Measurements from ENCODE around the gene ZNF217.

ZNF217 gene

DNA sequence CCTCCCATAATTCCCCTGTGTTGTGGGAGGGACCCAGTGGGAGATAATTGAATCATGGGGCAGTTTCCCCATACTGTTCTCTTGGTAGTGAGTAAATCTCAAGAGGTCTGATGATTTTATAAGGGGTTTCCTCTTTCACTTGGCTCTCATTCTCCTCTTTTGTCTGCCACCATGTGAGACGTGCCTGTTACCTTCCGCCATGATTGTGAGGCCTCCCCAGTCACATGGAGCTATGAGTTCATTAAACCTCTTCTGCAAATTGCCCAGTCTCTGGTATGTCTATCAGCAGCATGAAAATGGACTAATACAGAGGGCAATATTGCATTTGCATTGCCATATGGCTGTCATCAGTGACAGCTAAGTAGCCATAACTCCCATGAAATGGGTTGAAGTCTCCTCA is 63.2 kb downstream of the ZNF217 start:
- Histone ChIP-seq H3K36me3 (ENCODE audit: insufficient read depth, low read length) (no peaks in the 10 kb centered on the region), H3K4me2 (ENCODE audit: low read depth, low read length, poor library complexity, severe bottlenecking) (no peak overlapping the region), H3K9me3 (ENCODE audit: insufficient read depth, low read depth, low read length) (no peaks in the 10 kb centered on the region), H4K20me1 (ENCODE audit: insufficient read depth, low read length, poor library complexity, severe bottlenecking) (no peaks in the 10 kb centered on the region), H3K4me1 (ENCODE audit: insufficient read depth, low read length, poor library complexity, severe bottlenecking) (no peaks in the 10 kb centered on the region), H3K9ac (ENCODE audit: low read depth, low read length, poor library complexity, severe bottlenecking) (no peak overlapping the region), H3K9me2 (replicated peaks; ENCODE audit: low read depth, low read length) (no peaks in the 10 kb centered on the region), H3K27me3 (ENCODE audit: insufficient read depth, low read length, poor library complexity, severe bottlenecking) (no peaks in the 10 kb centered on the region), H2AFZ (ENCODE audit: low read length) (no peak overlapping the region), H3K79me2 (ENCODE audit: insufficient read depth, low read length) (no peaks in the 10 kb centered on the region), H3K4me3 (ENCODE audit: low read length, poor library complexity, severe bottlenecking) (no peak overlapping the region), H3F3A (ENCODE audit: low read depth) (no peaks in the 10 kb centered on the region)
- TF ChIP-seq, protein P1, sequence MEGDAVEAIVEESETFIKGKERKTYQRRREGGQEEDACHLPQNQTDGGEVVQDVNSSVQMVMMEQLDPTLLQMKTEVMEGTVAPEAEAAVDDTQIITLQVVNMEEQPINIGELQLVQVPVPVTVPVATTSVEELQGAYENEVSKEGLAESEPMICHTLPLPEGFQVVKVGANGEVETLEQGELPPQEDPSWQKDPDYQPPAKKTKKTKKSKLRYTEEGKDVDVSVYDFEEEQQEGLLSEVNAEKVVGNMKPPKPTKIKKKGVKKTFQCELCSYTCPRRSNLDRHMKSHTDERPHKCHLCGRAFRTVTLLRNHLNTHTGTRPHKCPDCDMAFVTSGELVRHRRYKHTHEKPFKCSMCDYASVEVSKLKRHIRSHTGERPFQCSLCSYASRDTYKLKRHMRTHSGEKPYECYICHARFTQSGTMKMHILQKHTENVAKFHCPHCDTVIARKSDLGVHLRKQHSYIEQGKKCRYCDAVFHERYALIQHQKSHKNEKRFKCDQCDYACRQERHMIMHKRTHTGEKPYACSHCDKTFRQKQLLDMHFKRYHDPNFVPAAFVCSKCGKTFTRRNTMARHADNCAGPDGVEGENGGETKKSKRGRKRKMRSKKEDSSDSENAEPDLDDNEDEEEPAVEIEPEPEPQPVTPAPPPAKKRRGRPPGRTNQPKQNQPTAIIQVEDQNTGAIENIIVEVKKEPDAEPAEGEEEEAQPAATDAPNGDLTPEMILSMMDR (conservative IDR thresholded peaks at IDR 0.05; ENCODE audit: low read length): no peak
- TF ChIP-seq EZH2phosphoT487 (IDR thresholded peaks at IDR 0.05; ENCODE audit: borderline replicate concordance): no peak

DNA sequence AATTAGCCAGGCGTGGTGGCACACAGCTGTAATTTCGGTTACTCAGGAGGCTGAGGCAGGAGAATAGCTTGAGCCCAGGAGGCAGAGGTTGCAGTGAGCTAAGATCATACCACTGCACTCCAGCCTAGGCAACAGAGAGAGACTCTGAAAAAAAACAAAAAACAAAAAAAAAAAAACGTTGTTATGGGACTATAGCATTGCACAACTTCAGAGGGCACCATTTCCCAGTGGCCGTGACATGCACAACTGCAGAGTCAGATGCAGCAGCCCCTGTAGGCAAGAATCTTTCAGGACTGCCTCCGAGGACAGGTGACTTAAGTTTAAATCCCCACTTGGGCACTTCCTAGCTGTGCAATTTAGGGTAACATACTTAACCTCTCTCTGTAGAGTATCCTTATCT is 64.0 kb downstream of the ZNF217 start:
- Histone ChIP-seq H4K20me1 (ENCODE audit: insufficient read depth, low read length, poor library complexity, severe bottlenecking) (no peaks in the 10 kb centered on the region), H3K36me3 (ENCODE audit: insufficient read depth, low read length) (no peaks in the 10 kb centered on the region), H3K9me3 (ENCODE audit: insufficient read depth, low read depth, low read length) (no peaks in the 10 kb centered on the region), H3K79me2 (ENCODE audit: insufficient read depth, low read length) (no peaks in the 10 kb centered on the region), H3K4me1 (ENCODE audit: insufficient read depth, low read length, poor library complexity, severe bottlenecking) (no peaks in the 10 kb centered on the region), H3K27me3 (ENCODE audit: insufficient read depth, low read length, poor library complexity, severe bottlenecking) (no peaks in the 10 kb centered on the region), H2AFZ (ENCODE audit: low read length) (no peak overlapping the region), H3K9ac (ENCODE audit: low read depth, low read length, poor library complexity, severe bottlenecking) (no peak overlapping the region), H3K4me3 (ENCODE audit: low read length, poor library complexity, severe bottlenecking) (no peak overlapping the region), H3K4me2 (ENCODE audit: low read depth, low read length, poor library complexity, severe bottlenecking) (no peak overlapping the region), H3F3A (ENCODE audit: low read depth) (no peaks in the 10 kb centered on the region), H3K9me2 (replicated peaks; ENCODE audit: low read depth, low read length) (no peaks in the 10 kb centered on the region)
- TF ChIP-seq, protein P1 (conservative IDR thresholded peaks at IDR 0.05; ENCODE audit: low read length): no peak
- TF ChIP-seq EZH2phosphoT487 (IDR thresholded peaks at IDR 0.05; ENCODE audit: borderline replicate concordance): no peak

- H4K20me1 ChIP-seq (ENCODE audit: insufficient read depth, low read length, poor library complexity, severe bottlenecking): no peaks in the 10 kb centered on the region
- H3K36me3 ChIP-seq (ENCODE audit: insufficient read depth, low read length): no peaks in the 10 kb centered on the region
- H3K9me2 ChIP-seq (replicated peaks; ENCODE audit: low read depth, low read length): no peaks in the 10 kb centered on the region
- H3K4me2 ChIP-seq (ENCODE audit: low read depth, low read length, poor library complexity, severe bottlenecking): no peak overlapping the region
- no peaks in the 10 kb centered on the region for H3K79me2 ChIP-seq (ENCODE audit: insufficient read depth, low read length)
- TF ChIP-seq, protein P1 (conservative IDR thresholded peaks at IDR 0.05; ENCODE audit: low read length): no peak
- no peak for TF ChIP-seq EZH2phosphoT487 (IDR thresholded peaks at IDR 0.05; ENCODE audit: borderline replicate concordance)
- no peak overlapping the region for H3K4me3 ChIP-seq (ENCODE audit: low read length, poor library complexity, severe bottlenecking)
- H2AFZ ChIP-seq (ENCODE audit: low read length): no peak overlapping the region
- no peaks in the 10 kb centered on the region for H3K4me1 ChIP-seq (ENCODE audit: insufficient read depth, low read length, poor library complexity, severe bottlenecking)
- H3K27me3 ChIP-seq (ENCODE audit: insufficient read depth, low read length, poor library complexity, severe bottlenecking): no peaks in the 10 kb centered on the region
- H3F3A ChIP-seq (ENCODE audit: low read depth): no peaks in the 10 kb centered on the region
- H3K9me3 ChIP-seq (ENCODE audit: insufficient read depth, low read depth, low read length): no peaks in the 10 kb centered on the region
- no peak overlapping the region for H3K9ac ChIP-seq (ENCODE audit: low read depth, low read length, poor library complexity, severe bottlenecking)
Observed at GRCh38 chr20:53527196-53527595, 66.4 kb downstream of the ZNF217 start.

Data from Loucy (cell line).